Panc1 (cell line): ENCODE results near the gene BCAS3.

ENCODE experiments used
- CTCF ChIP-seq: fragments of 450-650 bp; IDR thresholded peaks from 2 replicates; pipeline ENCODE4 v1.5.1; 2017; ENCODE audit warnings: mild to moderate bottlenecking
- POLR2AphosphoS5 ChIP-seq: IDR thresholded peaks from 2 replicates; pipeline ENCODE4 v1.6.1; 2012; ENCODE audit warnings: mild to moderate bottlenecking, low read depth, low read length, moderate library complexity
- REST ChIP-seq, 2 experiments: IDR thresholded peaks; 2 replicates each; pipeline ENCODE4 v1.6.1; 2011 to 2012; ENCODE audit warnings: low read depth in 2 of 2, control low read depth in 1 of 2, low read length in 1 of 2, mild to moderate bottlenecking in 1 of 2, moderate library complexity in 1 of 2; ENCODE audit not compliant: insufficient read depth in 1 of 2

GRCh38 chr17:61379457-61380216 is 702.0 kb downstream of the BCAS3 start:
- TF ChIP-seq CTCF (no peak), POLR2AphosphoS5 (no peak), REST (IDR thresholded peaks at IDR 0.05; ENCODE audit: insufficient read depth in 1 of 2, low read depth in 2 of 2, low read length in 1 of 2) (no peak)
